Erythroblast (primary cell): ENCODE results near the gene GGT6.

ENCODE experiments used
- GATA1 ChIP-seq: IDR thresholded peaks from 2 replicates; pipeline ENCODE4 v1.6.1; 2011; ENCODE audit warnings: low read depth, mild to moderate bottlenecking, control low read depth, low read length, moderate library complexity
- POLR2A ChIP-seq: IDR thresholded peaks from 2 replicates; pipeline ENCODE4 v1.6.1; 2011; ENCODE audit warnings: mild to moderate bottlenecking, low read length

DNA sequence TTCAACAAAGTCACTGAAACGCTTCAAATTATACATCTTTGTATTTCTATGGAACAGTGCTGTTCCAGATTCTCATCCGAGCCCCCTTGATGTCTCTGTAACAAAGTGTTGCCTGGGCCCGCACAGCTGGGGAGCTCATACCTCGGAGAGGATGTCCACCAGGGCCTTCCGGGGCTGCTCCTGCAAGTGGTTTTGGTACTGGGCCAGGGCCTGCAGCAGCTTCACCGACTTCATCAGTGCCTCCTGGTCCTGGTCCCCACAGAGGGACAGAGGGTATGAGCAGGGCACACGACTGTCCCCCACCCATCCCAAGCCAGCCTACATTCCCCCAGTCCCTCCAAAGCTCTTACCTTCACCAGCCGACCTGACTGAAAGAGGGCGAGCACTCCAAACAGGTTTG lies 6.7 kb downstream of the GGT6 start:
- TF ChIP-seq POLR2A, result no peak
- TF ChIP-seq GATA1, result no peak
